ENCODE data around the gene SLC25A3.
"Not testable (repeated sequence)": the region's sequence is repeated elsewhere in the genome, so short reads cannot be mapped to it uniquely, and the experiment has no call there.

SLC25A3 gene

GRCh38 chr12:98593351-98594049, at the start of gene SLC25A3:
Gene SLC25A3, plus strand, starts transcription at chr12:98593686. Its CDS starts 293 bp downstream, at chr12:98593979.
- peak; percentile 98 for DNase-seq

DNA sequence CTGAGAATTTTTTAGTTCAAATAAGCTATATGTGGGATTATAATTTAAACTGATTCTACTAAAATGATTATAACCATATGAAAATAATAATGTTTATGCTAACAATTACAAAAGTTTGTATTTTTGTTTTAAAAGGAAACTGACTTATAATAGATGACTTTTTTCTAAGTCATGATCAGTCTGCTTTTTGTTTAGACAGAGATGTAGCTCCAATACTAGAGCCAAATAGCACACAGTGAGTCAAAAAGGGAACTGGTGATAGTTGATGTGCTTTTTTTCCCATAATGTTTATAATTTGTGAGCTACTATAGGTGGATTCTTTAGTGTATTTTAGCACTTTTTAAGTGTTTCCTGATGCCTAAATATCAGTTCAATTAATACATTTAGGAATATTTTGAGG, 49.8 kb upstream of the SLC25A3 start:
- no peak for DNase-seq

DNA sequence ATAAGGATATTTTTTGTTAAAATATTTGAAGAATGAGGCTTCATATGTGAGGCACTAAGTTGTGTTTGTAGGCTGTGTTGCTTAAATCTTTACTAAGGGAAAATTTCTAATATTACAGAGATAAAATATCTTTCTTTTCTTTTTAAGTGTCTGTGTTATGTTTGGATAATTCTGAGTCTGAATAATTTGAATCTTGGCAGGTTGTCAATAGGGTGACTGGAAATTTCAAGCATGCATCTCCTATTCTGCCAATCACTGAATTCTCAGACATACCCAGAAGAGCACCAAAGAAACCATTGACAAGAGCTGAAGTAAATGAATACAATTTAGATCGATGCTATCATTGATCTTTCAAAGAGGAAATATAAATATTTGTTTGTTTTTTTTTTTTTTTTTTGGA, 48.7 kb upstream of the SLC25A3 start:
- no peak for DNase-seq

- DNase-seq: no peak
Observed at GRCh38 chr12:98549371-98550110, 43.9 kb upstream of the SLC25A3 start.

- no peak for DNase-seq
Observed at GRCh38 chr12:98551787-98552186, 41.7 kb upstream of the SLC25A3 start.

DNA sequence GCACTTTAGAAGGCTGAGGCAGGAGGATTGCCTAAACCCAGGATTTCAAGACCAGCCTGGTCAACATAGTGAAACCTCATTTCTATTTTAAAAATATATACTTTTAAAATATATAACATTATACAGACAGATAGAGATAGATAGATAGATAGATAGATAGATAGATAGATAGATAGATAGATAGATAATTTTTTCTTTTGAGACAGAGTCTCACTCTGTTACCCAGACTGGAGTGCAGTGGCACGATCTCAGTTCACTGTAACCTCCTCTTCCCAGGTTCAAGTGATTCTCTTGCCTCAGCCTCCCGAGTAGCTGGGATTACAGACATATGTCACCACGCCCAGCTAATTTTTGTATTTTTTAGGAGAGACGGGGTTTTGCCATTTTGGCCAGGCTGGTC, 35.4 kb upstream of the SLC25A3 start:
- not testable (repeated sequence) for DNase-seq

- DNase-seq: no peak
Observed at GRCh38 chr12:98559666-98560065, 33.8 kb upstream of the SLC25A3 start.

DNA sequence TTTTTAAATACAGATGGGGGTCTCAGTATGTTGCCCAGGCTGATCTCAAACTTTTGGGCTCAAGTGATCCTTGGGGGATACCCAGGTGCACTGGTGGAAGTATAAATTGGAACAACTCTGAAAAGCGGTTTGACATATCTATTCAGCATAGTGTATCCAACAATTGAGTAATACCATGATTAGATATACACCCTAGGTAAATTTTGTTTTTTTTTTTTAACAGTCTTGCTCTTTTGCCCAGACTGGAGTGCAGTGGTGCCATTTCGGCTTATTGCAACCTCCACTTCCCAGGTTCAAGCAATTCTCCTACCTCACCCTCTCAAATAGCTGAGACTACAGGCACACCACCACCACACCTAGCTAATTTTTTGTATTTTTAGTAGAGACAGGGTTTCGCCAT, 31.6 kb upstream of the SLC25A3 start:
- no peak for DNase-seq

DNA sequence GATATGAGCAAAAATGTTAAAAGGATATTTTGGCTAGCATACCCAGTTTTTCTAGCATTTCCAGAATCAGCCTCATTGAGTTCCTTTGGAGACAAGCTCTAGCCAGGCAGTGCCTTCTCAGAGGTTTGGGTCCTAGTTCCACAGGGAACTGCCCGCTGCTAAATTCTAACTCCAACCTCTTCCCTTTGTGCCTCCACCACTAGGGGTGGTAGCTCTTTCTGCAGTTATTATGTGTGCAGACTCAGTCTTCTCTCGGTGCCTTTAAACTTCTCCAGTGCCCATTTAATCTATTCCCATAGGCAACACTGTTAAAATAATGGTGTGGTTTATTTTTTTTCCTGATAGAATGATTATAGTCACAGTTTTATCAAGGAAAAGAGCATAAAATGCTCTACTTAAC, 21.5 kb upstream of the SLC25A3 start:
- no peak for DNase-seq

DNA sequence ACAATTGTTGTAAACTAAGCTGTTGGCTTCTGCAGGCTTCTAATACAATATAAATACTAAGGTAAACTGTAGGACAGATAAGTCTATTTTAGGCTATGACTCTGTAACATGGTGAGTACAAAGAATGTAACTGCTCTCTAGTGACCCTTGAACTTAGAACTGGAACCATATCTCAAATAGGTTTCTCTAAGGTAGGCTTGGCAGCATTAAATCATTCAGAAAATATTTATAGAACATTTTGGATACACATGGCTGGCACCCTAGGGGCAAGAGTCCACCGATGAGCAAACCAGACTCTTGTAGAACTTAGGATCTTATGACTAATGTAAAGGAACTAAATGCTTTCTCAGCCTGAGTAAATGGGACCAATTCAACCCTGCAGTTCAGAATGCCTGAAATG, 19.4 kb upstream of the SLC25A3 start:
- no peak for DNase-seq

GRCh38 chr12:98575013-98575412, 18.5 kb upstream of the SLC25A3 start:
- no peak for DNase-seq

- DNase-seq: not testable (repeated sequence)
Observed at GRCh38 chr12:98576795-98577194, 16.7 kb upstream of the SLC25A3 start.

DNA sequence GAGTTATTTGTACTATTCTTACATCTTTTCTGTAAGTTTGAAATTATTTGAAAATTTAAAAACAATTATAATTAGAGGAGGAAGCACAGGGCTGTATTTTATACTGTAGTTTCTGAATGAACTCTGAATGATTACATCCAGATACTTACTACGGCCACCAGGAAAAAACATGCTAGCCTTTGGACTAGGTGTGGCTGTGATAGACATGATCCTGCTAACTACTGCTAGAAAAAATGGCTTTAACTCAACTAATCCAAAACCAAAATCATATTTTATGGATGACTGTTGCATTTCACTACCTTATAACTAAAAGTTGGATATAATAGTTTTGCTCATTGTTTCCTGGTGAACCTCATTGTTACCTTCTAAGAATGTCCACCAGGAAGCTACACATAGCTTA, 15.1 kb upstream of the SLC25A3 start:
- no peak for DNase-seq

DNA sequence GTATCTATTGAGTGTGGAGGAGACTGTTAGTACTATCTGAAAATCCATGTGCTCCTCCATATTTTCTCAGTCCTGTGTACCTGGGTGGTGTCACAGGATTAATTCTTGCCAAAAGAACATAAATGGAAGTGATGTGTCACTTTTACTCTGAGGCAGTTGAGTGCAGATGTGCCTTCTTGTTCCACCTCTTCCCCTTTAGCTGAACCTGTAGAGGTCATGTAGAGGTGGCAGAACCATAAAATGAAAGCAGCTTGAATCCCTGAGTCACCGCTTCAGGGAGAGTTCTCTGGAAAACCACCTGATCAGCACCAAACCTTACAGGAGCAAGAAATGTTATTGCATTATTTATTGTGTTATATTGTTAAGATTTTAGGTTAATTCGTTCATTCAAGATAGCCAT, 14.7 kb upstream of the SLC25A3 start:
- DNase-seq: no peak

- DNase-seq: no peak
Observed at GRCh38 chr12:98579347-98579746, 14.1 kb upstream of the SLC25A3 start.

DNA sequence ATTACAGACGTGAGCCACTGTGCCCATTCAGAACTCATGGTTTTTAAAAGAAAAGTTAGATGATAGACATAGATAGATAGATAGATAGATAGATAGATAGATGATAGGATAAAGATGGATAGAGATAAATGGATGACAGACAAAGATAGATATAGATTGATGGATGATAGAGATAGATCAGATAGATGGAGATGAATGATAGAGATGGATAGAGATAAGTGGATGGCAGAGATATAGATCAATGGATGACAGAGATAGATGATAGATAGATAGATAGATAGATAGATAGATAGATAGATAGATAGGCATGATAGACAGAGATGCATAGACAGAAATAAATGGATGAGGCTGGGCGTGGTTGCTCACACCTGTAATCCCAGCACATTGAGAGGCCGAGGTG, 13.7 kb upstream of the SLC25A3 start:
- DNase-seq: no peak

DNA sequence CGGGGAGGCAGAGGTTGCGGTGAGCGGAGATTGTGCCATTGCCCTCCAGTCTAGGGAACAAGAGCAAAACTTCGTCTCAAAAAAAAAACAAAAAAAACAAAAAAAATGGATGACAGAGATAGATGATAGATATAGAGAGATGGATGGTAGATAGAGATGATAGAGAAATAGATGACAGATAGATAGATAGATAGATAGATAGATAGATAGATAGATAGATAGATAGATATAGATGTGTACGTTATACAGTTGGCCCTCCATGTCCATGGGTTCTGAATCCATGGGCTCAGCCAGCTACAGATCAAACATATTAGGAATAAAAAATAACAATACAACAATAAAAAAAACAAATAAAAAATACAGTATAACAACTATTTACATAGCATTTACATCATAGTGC, 12.8 kb upstream of the SLC25A3 start:
- DNase-seq: no peak

GRCh38 chr12:98581101-98581500, 12.4 kb upstream of the SLC25A3 start:
- no peak for DNase-seq

DNA sequence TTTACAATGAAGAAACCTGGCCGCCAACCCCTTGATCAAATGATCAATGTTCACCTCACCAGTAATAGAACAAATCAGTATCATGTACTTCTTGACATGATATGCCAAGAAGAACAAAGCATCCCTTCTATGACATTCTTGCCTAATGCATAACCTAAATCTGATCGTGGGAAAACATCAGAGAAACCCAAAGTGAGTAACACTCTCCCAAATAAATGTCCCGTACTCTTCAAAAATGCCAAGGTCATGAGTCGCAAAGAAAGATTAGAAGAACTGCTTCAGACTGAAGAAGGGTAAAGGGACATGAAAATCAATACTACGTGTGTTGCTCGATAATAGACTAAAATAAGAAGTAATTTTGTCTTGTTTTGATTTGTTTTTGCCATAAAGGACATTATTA, 11.4 kb upstream of the SLC25A3 start:
- DNase-seq: no peak

DNA sequence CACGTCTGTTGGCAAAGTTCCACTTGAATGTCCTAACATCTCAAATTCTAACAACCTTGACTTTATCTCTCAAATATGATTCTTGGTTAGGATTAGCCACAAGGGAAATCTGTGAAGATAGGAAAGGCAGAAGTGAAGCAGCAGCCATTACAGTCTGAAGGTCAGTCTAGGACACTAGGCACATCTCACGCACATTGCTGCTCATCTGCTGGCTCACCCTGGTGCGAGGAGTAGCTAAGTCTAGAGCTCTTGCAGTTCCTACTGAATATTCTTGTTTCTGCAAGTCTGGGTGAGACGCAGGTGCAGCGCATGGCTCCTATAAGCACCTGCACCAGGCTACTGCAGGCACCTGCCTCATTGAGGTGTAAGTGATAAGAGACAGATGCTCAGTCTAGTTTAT, 6.4 kb upstream of the SLC25A3 start:
- no peak for DNase-seq

DNA sequence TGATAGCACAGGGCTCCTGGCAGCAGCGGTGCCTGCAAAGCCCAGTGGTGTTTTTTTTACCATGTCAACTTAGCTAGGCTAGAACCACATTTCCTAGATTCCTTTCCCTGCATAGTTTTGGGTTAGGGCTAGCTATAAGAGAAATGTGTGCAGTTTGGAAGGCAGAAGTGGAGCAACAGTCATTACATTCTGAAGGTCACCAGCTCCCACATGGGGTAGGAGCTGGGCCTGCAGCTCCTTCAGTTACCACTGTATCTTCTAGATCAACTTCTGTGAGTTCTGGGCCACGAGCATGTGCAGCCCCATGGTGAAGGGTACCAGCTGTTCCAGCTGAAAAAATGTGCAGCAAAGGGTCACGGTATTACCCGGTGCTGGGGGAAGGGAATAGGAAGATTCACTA, 2.3 kb upstream of the SLC25A3 start:
- DNase-seq: no peak

GRCh38 chr12:98592825-98593322, 612 bp upstream of the SLC25A3 start:
- DNase-seq: no peak

- peak; percentile 48 for DNase-seq
Observed at GRCh38 chr12:98594050-98594835, 757 bp downstream of the SLC25A3 start.

All from right hindlimb (tissue), 1 donor.